Upper lobe of left lung (tissue), 4 donors: ENCODE data around the gene CPA1.

Experiments
- POLR2A ChIP-seq, 4 donors: fragments of 450-650 bp; IDR thresholded peaks; one replicate each; pipeline ENCODE4 v1.5.1; 2016 to 2017; ENCODE audit warnings: antibody characterized with exemption in 4 of 4, mild to moderate bottlenecking in 2 of 4
- POLR2AphosphoS5 ChIP-seq, 2 donors: sonication (generic); formaldehyde crosslinking; IDR thresholded peaks; one replicate each; pipeline ENCODE4 v1.5.1; 2017; ENCODE audit warnings: antibody characterized with exemption in 2 of 2
- TF ChIP-seq, protein P1 (sequence below), 6 experiments: fragments of 450-650 bp in 4 of 6; fragments of 200-600 bp in 2 of 6; sonication (generic) in 2 of 6; IDR thresholded peaks; one replicate each; pipeline ENCODE4 v1.5.1; 2016 to 2019; ENCODE audit warnings: antibody characterized with exemption in 6 of 6

DNA sequence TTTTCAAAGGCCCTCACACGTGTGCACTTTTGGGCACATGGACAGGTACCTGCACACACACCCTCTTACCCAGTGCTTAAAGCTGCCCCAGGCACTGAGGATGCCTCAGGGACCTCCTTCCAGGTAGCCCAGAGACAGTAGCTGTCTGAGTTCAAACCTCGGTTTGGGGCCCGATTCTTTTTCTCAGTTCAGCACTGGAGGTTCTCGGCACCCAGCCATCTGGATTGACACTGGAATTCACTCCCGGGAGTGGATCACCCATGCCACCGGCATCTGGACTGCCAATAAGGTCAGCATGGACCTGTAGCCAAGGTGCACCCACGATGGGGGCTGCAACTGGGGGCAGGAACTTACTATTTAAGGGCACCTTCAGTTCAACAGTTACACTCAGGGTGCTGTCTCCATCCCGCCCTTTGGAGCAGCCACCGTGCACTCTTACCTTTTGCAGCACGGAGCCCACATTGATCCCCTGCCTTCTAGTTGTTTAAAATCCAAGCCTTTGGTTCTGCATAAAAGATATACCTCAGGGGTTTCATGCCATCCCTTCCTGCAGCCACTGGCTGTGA, 18.0 kb upstream of the CPA1 start:
- TF ChIP-seq POLR2A (IDR thresholded peaks at IDR 0.05) (no peak), POLR2AphosphoS5 (IDR thresholded peaks at IDR 0.05) (no peak)
- TF ChIP-seq, protein P1, sequence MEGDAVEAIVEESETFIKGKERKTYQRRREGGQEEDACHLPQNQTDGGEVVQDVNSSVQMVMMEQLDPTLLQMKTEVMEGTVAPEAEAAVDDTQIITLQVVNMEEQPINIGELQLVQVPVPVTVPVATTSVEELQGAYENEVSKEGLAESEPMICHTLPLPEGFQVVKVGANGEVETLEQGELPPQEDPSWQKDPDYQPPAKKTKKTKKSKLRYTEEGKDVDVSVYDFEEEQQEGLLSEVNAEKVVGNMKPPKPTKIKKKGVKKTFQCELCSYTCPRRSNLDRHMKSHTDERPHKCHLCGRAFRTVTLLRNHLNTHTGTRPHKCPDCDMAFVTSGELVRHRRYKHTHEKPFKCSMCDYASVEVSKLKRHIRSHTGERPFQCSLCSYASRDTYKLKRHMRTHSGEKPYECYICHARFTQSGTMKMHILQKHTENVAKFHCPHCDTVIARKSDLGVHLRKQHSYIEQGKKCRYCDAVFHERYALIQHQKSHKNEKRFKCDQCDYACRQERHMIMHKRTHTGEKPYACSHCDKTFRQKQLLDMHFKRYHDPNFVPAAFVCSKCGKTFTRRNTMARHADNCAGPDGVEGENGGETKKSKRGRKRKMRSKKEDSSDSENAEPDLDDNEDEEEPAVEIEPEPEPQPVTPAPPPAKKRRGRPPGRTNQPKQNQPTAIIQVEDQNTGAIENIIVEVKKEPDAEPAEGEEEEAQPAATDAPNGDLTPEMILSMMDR (IDR thresholded peaks at IDR 0.05), result no peak
